SK-N-SH treated with all-trans-retinoic acid at 6 μM for 48 hours (cell line): ENCODE results near the gene NCKAP5.

Experiments
- ARNTL ChIP-seq: fragments of 450-650 bp; formaldehyde crosslinking; IDR thresholded peaks from 2 replicates; pipeline ENCODE4 v1.5.0; 2020; ENCODE audit warnings: low read depth, mild to moderate bottlenecking, moderate library complexity, borderline replicate concordance
- ESRRG ChIP-seq: fragments of 250-450 bp; sonication (Bioruptor Pico); IDR thresholded peaks from 2 replicates; pipeline ENCODE4 v1.6.1; 2021; ENCODE audit warnings: mild to moderate bottlenecking
- ISL1 ChIP-seq: fragments of 250-450 bp; sonication (Bioruptor Pico); IDR thresholded peaks from 2 replicates; pipeline ENCODE4 v2.1.2; 2022; ENCODE audit warnings: mild to moderate bottlenecking, moderate library complexity
- PATZ1 ChIP-seq: fragments of 250-450 bp; sonication (Bioruptor Pico); IDR thresholded peaks from 2 replicates; pipeline ENCODE4 v1.8.0; 2020; ENCODE audit warnings: mild to moderate bottlenecking, moderate library complexity, borderline replicate concordance
- RARB ChIP-seq: fragments of 250-450 bp; sonication (Bioruptor Pico); IDR thresholded peaks from 2 replicates; pipeline ENCODE4 v1.8.0; 2021; ENCODE audit warnings: mild to moderate bottlenecking, moderate library complexity
- TCF4 ChIP-seq: fragments of 250-450 bp; sonication (Bioruptor Pico); IDR thresholded peaks from 2 replicates; pipeline ENCODE4 v1.8.0; 2021; ENCODE audit warnings: mild to moderate bottlenecking, moderate library complexity, borderline replicate concordance
- TOX ChIP-seq: fragments of 250-450 bp; sonication (Bioruptor Pico); IDR thresholded peaks from 2 replicates; pipeline ENCODE4 v1.8.0; 2021; ENCODE audit warnings: mild to moderate bottlenecking, moderate library complexity, borderline replicate concordance
- TSHZ2 ChIP-seq: fragments of 250-450 bp; sonication (Bioruptor Pico); IDR thresholded peaks from 2 replicates; pipeline ENCODE4 v1.5.0; 2020; ENCODE audit warnings: mild to moderate bottlenecking, moderate library complexity
- ZC3H10 ChIP-seq: fragments of 250-450 bp; sonication (Bioruptor Pico); IDR thresholded peaks from 2 replicates; pipeline ENCODE4 v1.5.1; 2021; ENCODE audit warnings: mild to moderate bottlenecking, moderate library complexity
- ZFP30 ChIP-seq: fragments of 450-650 bp; formaldehyde crosslinking; IDR thresholded peaks from 2 replicates; pipeline ENCODE4 v1.5.0; 2022; ENCODE audit warnings: mild to moderate bottlenecking, moderate library complexity
- ZNF565 ChIP-seq: fragments of 450-650 bp; formaldehyde crosslinking; conservative IDR thresholded peaks from 2 replicates; pipeline ENCODE4 v1.5.0; 2020; ENCODE audit warnings: low read depth, mild to moderate bottlenecking, moderate library complexity
- ZNF8 ChIP-seq: fragments of 450-650 bp; formaldehyde crosslinking; IDR thresholded peaks from 2 replicates; pipeline ENCODE4 v1.5.0; 2020; ENCODE audit warnings: mild to moderate bottlenecking, moderate library complexity

GRCh38 chr2:132955871-132956615 is 612.2 kb downstream of the NCKAP5 start:
- TF ChIP-seq ZNF565 (CRISPR knock-in tag) (no peak), ZNF8 (no peak), PATZ1 (CRISPR knock-in tag) (no peak), TOX (no peak), ARNTL (CRISPR knock-in tag) (no peak), RARB (CRISPR knock-in tag) (no peak), TCF4 (CRISPR knock-in tag) (no peak), ESRRG (no peak), ZFP30 (no peak), ISL1 (CRISPR knock-in tag) (no peak), TSHZ2 (CRISPR knock-in tag) (no peak), ZC3H10 (no peak)
